ENCODE measurements around the gene CRB2.

- TF ChIP-seq NFRKB (IDR thresholded peaks at IDR 0.05) = no peak
- TF ChIP-seq SP1 (IDR thresholded peaks at IDR 0.05) = no peak
- no peak for TF ChIP-seq ARNT (IDR thresholded peaks at IDR 0.05)
- no peak for TF ChIP-seq FOXA1 (IDR thresholded peaks at IDR 0.05)
- no peak for TF ChIP-seq PKNOX1 (IDR thresholded peaks at IDR 0.05)
- TF ChIP-seq TARDBP (IDR thresholded peaks at IDR 0.05) = no peak
- no peak for TF ChIP-seq FOXM1 (IDR thresholded peaks at IDR 0.05; ENCODE audit: borderline replicate concordance)
- no peak for TF ChIP-seq BHLHE40 (IDR thresholded peaks at IDR 0.05; ENCODE audit: borderline replicate concordance)
- no peak for TF ChIP-seq ELF4 (IDR thresholded peaks at IDR 0.05)
- TF ChIP-seq LEF1 (IDR thresholded peaks at IDR 0.05; ENCODE audit: borderline replicate concordance) = no peak
These were observed 4.4 kb downstream of the CRB2 start for GRCh38 chr9:123360161-123361085.
